ENCODE data around the gene KRT39. TPM values are rescaled to one million over a fixed set of nuclear protein-coding genes. Genes with fewer than 3 reads are reported as not detected.
"Not testable (repeated sequence)": the region's sequence is repeated elsewhere in the genome, so short reads cannot be mapped to it uniquely, and the experiment has no call there.

KRT39 gene
- total RNA-seq, 4 donors from 2014 or later = not detected

GRCh38 chr17:40932608-40933007 lies 34.1 kb downstream of the KRT39 start:
- TF ChIP-seq CTCF (IDR thresholded peaks at IDR 0.05) = no peak
- 56 to 80% methylated on average over 2 of the region's 2 CpGs for WGBS, 2 donors
- no peaks in the 10 kb centered on the region for H3K9me3 ChIP-seq
- H3K36me3 ChIP-seq = no peaks in the 10 kb centered on the region
- no peak overlapping the region for H3K27ac ChIP-seq
- H3K27me3 ChIP-seq = no peaks in the 10 kb centered on the region
- no peaks in the 10 kb centered on the region for H3K4me1 ChIP-seq
- DNase-seq (ENCODE audit: low spot score in 2 of 2) = no peak
- no peak overlapping the region for H3K4me3 ChIP-seq

- WGBS, 2 donors = 44 to 67% methylated on average over 3 of the region's 3 CpGs
- TF ChIP-seq POLR2A (IDR thresholded peaks at IDR 0.05) (no peak), EP300 (IDR thresholded peaks at IDR 0.05) (no peak), CTCF (IDR thresholded peaks at IDR 0.05) (no peak)
These were observed 35.4 kb downstream of the KRT39 start for GRCh38 chr17:40931311-40931710.

GRCh38 chr17:40926341-40926740 lies 40.4 kb downstream of the KRT39 start:
- TF ChIP-seq EP300 (IDR thresholded peaks at IDR 0.05) = no peak
- no peak for TF ChIP-seq POLR2A (IDR thresholded peaks at IDR 0.05)
- TF ChIP-seq CTCF (IDR thresholded peaks at IDR 0.05) = no peak
- Histone ChIP-seq H3K27ac (no peak overlapping the region), H3K27me3 (no peaks in the 10 kb centered on the region), H3K4me1 (peaks cover 0 to 13% (median 0%) of the 10 kb centered on the region in 4 donors), H3K36me3 (no peaks in the 10 kb centered on the region), H3K9me3 (no peaks in the 10 kb centered on the region), H3K4me3 (no peak overlapping the region)
- no peak for DNase-seq (ENCODE audit: low spot score in 2 of 2)
- 59 to 74% methylated on average over 8 of the region's 8 CpGs for WGBS, 2 donors

More at GRCh38 chr17:40931311-40931710, 35.4 kb downstream of the KRT39 start:
- Histone ChIP-seq H3K4me3 (no peak overlapping the region), H3K9me3 (no peaks in the 10 kb centered on the region), H3K27me3 (no peaks in the 10 kb centered on the region), H3K36me3 (no peaks in the 10 kb centered on the region), H3K27ac (no peak overlapping the region), H3K4me1 (no peaks in the 10 kb centered on the region)
- no peak for DNase-seq (ENCODE audit: low spot score in 2 of 2)

- no peaks in the 10 kb centered on the region for H3K36me3 ChIP-seq
- peak; percentile 21 to 68 for DNase-seq (ENCODE audit: low spot score in 2 of 2)
These were observed 44.5 kb downstream of the KRT39 start for GRCh38 chr17:40922239-40922638.

GRCh38 chr17:40921026-40921425 lies 45.7 kb downstream of the KRT39 start:
- peaks cover 0 to 13% (median 0%) of the 10 kb centered on the region in 4 donors for H3K4me1 ChIP-seq
- no peaks in the 10 kb centered on the region for H3K27me3 ChIP-seq
- H3K27ac ChIP-seq = no peak overlapping the region
- WGBS, 2 donors = 82% methylated on average over 2 of the region's 2 CpGs
- H3K9me3 ChIP-seq = no peaks in the 10 kb centered on the region
- no peak for DNase-seq (ENCODE audit: low spot score in 2 of 2)
- H3K36me3 ChIP-seq = no peaks in the 10 kb centered on the region
- no peak overlapping the region for H3K4me3 ChIP-seq
- TF ChIP-seq EP300 (IDR thresholded peaks at IDR 0.05) = no peak
- TF ChIP-seq CTCF (IDR thresholded peaks at IDR 0.05) = no peak
- TF ChIP-seq POLR2A (IDR thresholded peaks at IDR 0.05) = no peak

More at GRCh38 chr17:40922239-40922638, 44.5 kb downstream of the KRT39 start:
- WGBS, 2 donors = 12 to 32% methylated on average over 2 of the region's 2 CpGs
- peak overlapping the region in 2 of 4 donors; percentile 79 to 81 for H3K27ac ChIP-seq
- H3K4me3 ChIP-seq = no peak overlapping the region
- H3K27me3 ChIP-seq = no peaks in the 10 kb centered on the region
- H3K4me1 ChIP-seq = peaks cover 0 to 13% (median 0%) of the 10 kb centered on the region in 4 donors
- TF ChIP-seq POLR2A (IDR thresholded peaks at IDR 0.05) (no peak), CTCF (IDR thresholded peaks at IDR 0.05) (no peak), EP300 (IDR thresholded peaks at IDR 0.05) (peak in 1 of 2 donors; percentile 53)
- H3K9me3 ChIP-seq = no peaks in the 10 kb centered on the region

- DNase-seq (ENCODE audit: low spot score in 2 of 2); H3K4me1 ChIP-seq; H3K36me3 ChIP-seq; H3K9me3 ChIP-seq; H3K4me3 ChIP-seq; H3K27me3 ChIP-seq; H3K27ac ChIP-seq: not testable (repeated sequence)
- 95% methylated on average over 2 of the region's 2 CpGs for WGBS, 2 donors
These were observed 49.6 kb downstream of the KRT39 start for GRCh38 chr17:40917116-40917515.
